SU-DHL-6 (cell line): Measurements from ENCODE around the gene MLEC.

ENCODE experiments used
- H2AFZ ChIP-seq: fragments of 200-600 bp; sonication (generic); 2 replicates; pipeline ENCODE4 v1.6.1; 2014; ENCODE audit warnings: low read depth, mild to moderate bottlenecking, moderate library complexity, mixed read lengths, antibody characterized with exemption, low read length; ENCODE audit not compliant: severe bottlenecking
- H3F3A ChIP-seq: fragments of 200-600 bp; shearing (Covaris generic); 2 replicates; pipeline ENCODE4 v1.6.0; 2016; ENCODE audit warnings: antibody characterized with exemption, mild to moderate bottlenecking; ENCODE audit not compliant: insufficient read depth
- H3K27ac ChIP-seq: fragments of 200-600 bp; sonication (generic); 2 replicates; pipeline ENCODE4 v1.5.1; 2016; ENCODE audit warnings: low read depth, mild to moderate bottlenecking, low read length, moderate library complexity, mixed read lengths
- H3K27me3 ChIP-seq: fragments of 200-600 bp; sonication (generic), shearing (Covaris generic); 2 replicates; pipeline ENCODE4 v1.6.0; 2014; ENCODE audit warnings: mild to moderate bottlenecking, low read length
- H3K36me3 ChIP-seq: fragments of 200-600 bp; sonication (generic); 2 replicates; pipeline ENCODE4 v1.6.1; 2014; ENCODE audit warnings: mild to moderate bottlenecking, low read length, mixed read lengths
- H3K4me2 ChIP-seq: fragments of 300-600, 200-600 bp; shearing (Covaris generic), sonication (generic); 2 replicates; pipeline ENCODE4 v1.6.0; 2014; ENCODE audit warnings: low read length, low read depth, mild to moderate bottlenecking; ENCODE audit not compliant: poor library complexity, severe bottlenecking
- H3K4me3 ChIP-seq: fragments of 200-600 bp; sonication (generic); 2 replicates; pipeline ENCODE4 v1.5.1; 2014; ENCODE audit warnings: antibody characterized with exemption, low read length, mild to moderate bottlenecking, mixed read lengths; ENCODE audit not compliant: insufficient read depth, poor library complexity, severe bottlenecking
- H3K79me2 ChIP-seq: fragments of 200-600 bp; sonication (generic); 2 replicates; pipeline ENCODE4 v1.6.1; 2014; ENCODE audit warnings: mild to moderate bottlenecking, low read length, moderate library complexity; ENCODE audit not compliant: insufficient read depth
- H3K9ac ChIP-seq: fragments of 200-600 bp; sonication (generic); 2 replicates; pipeline ENCODE4 v1.7.0; 2014; ENCODE audit warnings: mild to moderate bottlenecking, low read length
- H3K9me2 ChIP-seq: fragments of 200-600 bp; sonication (generic); replicated peaks from 2 replicates; pipeline ENCODE4 v1.6.1; 2014; ENCODE audit warnings: low read length; ENCODE audit not compliant: insufficient read depth
- H3K9me3 ChIP-seq: fragments of 200-600 bp; sonication (generic); 2 replicates; pipeline ENCODE4 v1.6.1; 2014; ENCODE audit warnings: low read length, mixed read lengths; ENCODE audit not compliant: insufficient read depth
- H4K20me1 ChIP-seq: fragments of 200-600 bp; sonication (generic); 2 replicates; pipeline ENCODE4 v1.6.1; 2014; ENCODE audit warnings: low read depth, mild to moderate bottlenecking, antibody characterized with exemption, low read length, moderate library complexity, mixed read lengths
- EZH2phosphoT487 ChIP-seq: fragments of 200-600 bp; sonication (generic), shearing (Covaris generic); conservative IDR thresholded peaks from 2 replicates; pipeline ENCODE4 v1.6.1; 2018; ENCODE audit warnings: mild to moderate bottlenecking, antibody characterized with exemption, low read length, moderate library complexity, mixed read lengths
- TF ChIP-seq, protein P1 (sequence below): fragments of 200-600 bp; sonication (generic); IDR thresholded peaks from one replicate; pipeline ENCODE4 v1.5.1; 2017; ENCODE audit warnings: antibody characterized with exemption, mild to moderate bottlenecking, low read length, moderate library complexity; ENCODE audit not compliant: insufficient read depth, poor library complexity, severe bottlenecking

The MLEC gene

DNA sequence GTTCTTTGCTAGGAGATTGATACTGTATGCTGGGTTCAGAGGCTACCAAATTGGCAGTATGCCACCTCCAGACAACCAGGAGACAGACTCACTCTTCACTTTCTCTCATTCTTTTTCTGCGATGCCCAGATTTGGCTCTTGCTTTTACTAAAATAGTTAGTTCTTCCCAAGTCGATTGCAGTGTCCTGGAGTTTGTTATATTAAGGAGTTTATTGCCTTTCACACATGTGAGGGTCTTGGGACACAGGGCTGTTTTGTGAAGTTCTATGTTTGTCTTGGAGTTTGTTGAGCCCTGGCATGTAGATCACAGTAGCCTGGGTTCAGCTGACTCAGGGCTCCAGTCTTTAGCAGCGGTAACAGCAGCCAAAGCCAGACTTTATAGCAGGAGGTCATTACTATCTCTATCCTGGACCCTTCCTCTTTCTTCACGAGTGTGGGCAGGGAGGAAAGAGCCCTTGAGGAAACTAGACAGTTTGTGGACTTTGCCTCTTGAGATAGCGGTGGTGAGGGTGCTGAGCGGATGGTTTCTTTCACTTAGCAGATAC is 1.6 kb downstream of the MLEC start:
- Histone ChIP-seq H3K9me3 (no peaks in the 10 kb centered on the region), H3K9me2 (no peaks in the 10 kb centered on the region), H3K27me3 (no peaks in the 10 kb centered on the region), H3K36me3 (no peaks in the 10 kb centered on the region), H2AFZ (no peak overlapping the region), H3K4me3 (peak overlapping the region; percentile 85), H3K9ac (peak overlapping the region; percentile 81), H3K79me2 (peaks cover 64% of the 10 kb centered on the region), H3K4me2 (peak overlapping the region; percentile 80), H4K20me1 (no peaks in the 10 kb centered on the region), H3F3A (peaks cover 18% of the 10 kb centered on the region), H3K27ac (no peak overlapping the region)
- TF ChIP-seq, protein P1, sequence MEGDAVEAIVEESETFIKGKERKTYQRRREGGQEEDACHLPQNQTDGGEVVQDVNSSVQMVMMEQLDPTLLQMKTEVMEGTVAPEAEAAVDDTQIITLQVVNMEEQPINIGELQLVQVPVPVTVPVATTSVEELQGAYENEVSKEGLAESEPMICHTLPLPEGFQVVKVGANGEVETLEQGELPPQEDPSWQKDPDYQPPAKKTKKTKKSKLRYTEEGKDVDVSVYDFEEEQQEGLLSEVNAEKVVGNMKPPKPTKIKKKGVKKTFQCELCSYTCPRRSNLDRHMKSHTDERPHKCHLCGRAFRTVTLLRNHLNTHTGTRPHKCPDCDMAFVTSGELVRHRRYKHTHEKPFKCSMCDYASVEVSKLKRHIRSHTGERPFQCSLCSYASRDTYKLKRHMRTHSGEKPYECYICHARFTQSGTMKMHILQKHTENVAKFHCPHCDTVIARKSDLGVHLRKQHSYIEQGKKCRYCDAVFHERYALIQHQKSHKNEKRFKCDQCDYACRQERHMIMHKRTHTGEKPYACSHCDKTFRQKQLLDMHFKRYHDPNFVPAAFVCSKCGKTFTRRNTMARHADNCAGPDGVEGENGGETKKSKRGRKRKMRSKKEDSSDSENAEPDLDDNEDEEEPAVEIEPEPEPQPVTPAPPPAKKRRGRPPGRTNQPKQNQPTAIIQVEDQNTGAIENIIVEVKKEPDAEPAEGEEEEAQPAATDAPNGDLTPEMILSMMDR, result no peak
- no peak for TF ChIP-seq EZH2phosphoT487

DNA sequence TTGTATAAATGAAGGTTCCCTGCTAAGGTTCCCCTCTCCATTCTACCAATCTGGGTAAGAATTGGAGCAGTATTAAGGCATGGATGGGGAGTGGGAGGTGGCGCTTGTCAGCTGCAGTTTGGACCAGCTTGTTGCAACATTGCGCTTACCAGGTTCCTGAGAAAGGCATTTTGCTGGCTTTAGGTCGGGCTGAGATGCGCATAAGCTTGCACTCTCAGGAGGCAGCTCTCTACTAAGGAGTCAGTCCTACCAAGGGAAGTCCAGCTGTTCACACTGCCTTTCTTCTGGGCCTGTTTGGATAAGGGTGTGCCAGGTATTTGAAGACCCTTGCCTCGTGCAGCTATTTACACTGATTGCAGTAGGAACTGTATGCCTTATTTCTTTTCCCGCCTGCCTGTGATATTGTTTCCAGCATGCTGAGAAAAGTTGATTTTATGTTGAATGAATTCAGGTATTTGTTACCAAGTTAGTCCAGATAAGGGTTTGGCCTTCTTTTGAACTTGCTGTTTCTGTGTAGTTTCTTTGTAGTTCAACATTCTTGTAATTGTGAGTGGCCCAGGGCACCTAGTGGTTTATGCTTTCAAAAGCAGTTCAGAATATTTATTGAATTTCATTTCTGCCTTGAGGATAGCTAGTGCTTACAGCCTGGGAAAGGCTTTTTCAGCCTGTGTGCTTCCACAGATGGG is 2.6 kb downstream of the MLEC start:
- Histone ChIP-seq H2AFZ (no peak overlapping the region), H3K36me3 (peaks cover 3% of the 10 kb centered on the region; the same call in 1 of the 2 replicates), H3K9me2 (no peaks in the 10 kb centered on the region), H4K20me1 (no peaks in the 10 kb centered on the region), H3K79me2 (peaks cover 64% of the 10 kb centered on the region), H3K4me2 (peak overlapping the region; percentile 80), H3K4me3 (no peak overlapping the region), H3K27me3 (no peaks in the 10 kb centered on the region), H3K9me3 (no peaks in the 10 kb centered on the region), H3F3A (peaks cover 14% of the 10 kb centered on the region), H3K27ac (no peak overlapping the region), H3K9ac (peak overlapping the region; percentile 81; the same call in 1 of the 2 replicates)
- TF ChIP-seq, protein P1, result no peak
- TF ChIP-seq EZH2phosphoT487, result no peak

DNA sequence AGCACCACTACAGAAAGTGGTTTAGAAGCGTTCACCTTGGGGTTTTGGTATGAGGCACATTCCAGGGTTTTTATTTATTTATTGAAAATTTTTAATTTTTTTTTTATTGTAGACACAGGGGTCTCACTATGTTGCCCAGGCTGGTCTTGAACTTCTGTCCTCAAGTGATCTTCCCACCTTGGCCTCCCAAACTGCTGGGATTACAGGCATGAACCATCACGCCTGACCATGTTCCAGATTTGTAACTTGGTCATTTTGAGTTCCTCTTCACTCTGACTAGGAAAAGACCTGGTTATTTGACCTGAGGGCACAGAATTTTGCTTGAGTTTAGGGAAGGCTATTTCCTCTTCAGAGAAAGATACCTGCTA is 3.1 kb downstream of the MLEC start:
- Histone ChIP-seq H3K4me2 (peak overlapping the region; percentile 80), H3K4me3 (no peak overlapping the region), H3K27ac (no peak overlapping the region), H4K20me1 (no peaks in the 10 kb centered on the region), H3K9me2 (no peaks in the 10 kb centered on the region), H3K9me3 (no peaks in the 10 kb centered on the region), H3F3A (peaks cover 10% of the 10 kb centered on the region), H2AFZ (no peak overlapping the region), H3K9ac (no peak overlapping the region), H3K36me3 (peaks cover 7% of the 10 kb centered on the region; the same call in 1 of the 2 replicates), H3K79me2 (peaks cover 64% of the 10 kb centered on the region), H3K27me3 (no peaks in the 10 kb centered on the region)
- TF ChIP-seq, protein P1, result no peak
- TF ChIP-seq EZH2phosphoT487, result no peak
